Right atrium auricular region (tissue), 2 donors: Measurements from ENCODE around the gene DCC. TPM values are rescaled to one million over a fixed set of nuclear protein-coding genes. Genes with fewer than 3 reads are reported as not detected.
A peak's percentile ranks its signal among the peaks of the same experiment; 100 is the strongest.

Source experiments
- DNase-seq: peaks from one replicate; pipeline ENCODE4 v3.0.0-alpha.2; 2019; ENCODE audit warnings: low spot score
- H3K27ac ChIP-seq, 2 donors: fragments of 200-600 bp; sonication (generic); 1 replicate in 1 of 2; 2 replicates in 1 of 2; pipeline ENCODE4 v1.5.1; 2016 to 2019
- H3K27me3 ChIP-seq, 2 donors: fragments of 200-600 bp; sonication (generic); one replicate each; pipeline versions ENCODE4 v1.5.1 to v1.6.0; 2017 to 2019
- H3K36me3 ChIP-seq: fragments of 200-600 bp; sonication (generic); one replicate; pipeline ENCODE4 v1.5.1; 2016
- H3K4me1 ChIP-seq, 2 donors: fragments of 200-600 bp; sonication (generic); one replicate each; pipeline versions ENCODE4 v1.5.1 to v1.6.0; 2017 to 2019
- H3K4me3 ChIP-seq, 2 donors: fragments of 200-600 bp; sonication (generic); 1 replicate in 1 of 2; 2 replicates in 1 of 2; pipeline ENCODE4 v1.5.1; 2017 to 2019; ENCODE audit warnings: mild to moderate bottlenecking in 1 of 2, moderate library complexity in 1 of 2
- H3K9me3 ChIP-seq, 2 donors: fragments of 200-600 bp; sonication (generic); one replicate each; pipeline ENCODE4 v1.5.1; 2019
- total RNA-seq, 2 donors: library from RNA; depleted of rRNA; stranded (reverse); fragments of >200 nt; gene quantifications; one replicate each; pipeline ENCODE4 v1.1.0, GENCODE V29; 2016
- TF ChIP-seq, protein P1 (sequence below), 2 donors: fragments of 200-600 bp; sonication (generic); IDR thresholded peaks; one replicate each; pipeline ENCODE4 v1.5.1; 2019; ENCODE audit warnings: antibody characterized with exemption in 2 of 2

Gene DCC
- total RNA-seq, 2 donors from 2014 or later: not detected

DNA sequence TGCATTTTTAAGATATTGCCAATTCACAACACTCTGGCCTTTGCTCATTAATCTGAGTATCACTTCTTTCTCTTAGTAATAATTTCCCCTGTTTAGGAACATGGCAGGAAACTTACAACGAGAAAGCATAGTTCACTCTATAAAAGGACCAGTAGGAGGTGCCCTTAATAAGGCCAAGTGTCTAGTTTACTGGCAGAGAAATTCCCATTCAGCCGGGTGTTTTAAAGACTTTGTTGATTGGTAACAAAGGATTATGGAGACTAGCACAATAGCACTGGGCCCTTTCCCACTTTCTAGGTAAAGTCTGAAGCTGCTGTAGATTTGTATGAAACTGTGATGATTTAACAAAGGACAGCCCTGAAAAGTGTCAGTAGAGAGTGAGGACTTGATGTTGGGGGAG lies 3.1 kb downstream of the DCC start:
- no peaks in the 10 kb centered on the region for H3K9me3 ChIP-seq
- TF ChIP-seq, protein P1, sequence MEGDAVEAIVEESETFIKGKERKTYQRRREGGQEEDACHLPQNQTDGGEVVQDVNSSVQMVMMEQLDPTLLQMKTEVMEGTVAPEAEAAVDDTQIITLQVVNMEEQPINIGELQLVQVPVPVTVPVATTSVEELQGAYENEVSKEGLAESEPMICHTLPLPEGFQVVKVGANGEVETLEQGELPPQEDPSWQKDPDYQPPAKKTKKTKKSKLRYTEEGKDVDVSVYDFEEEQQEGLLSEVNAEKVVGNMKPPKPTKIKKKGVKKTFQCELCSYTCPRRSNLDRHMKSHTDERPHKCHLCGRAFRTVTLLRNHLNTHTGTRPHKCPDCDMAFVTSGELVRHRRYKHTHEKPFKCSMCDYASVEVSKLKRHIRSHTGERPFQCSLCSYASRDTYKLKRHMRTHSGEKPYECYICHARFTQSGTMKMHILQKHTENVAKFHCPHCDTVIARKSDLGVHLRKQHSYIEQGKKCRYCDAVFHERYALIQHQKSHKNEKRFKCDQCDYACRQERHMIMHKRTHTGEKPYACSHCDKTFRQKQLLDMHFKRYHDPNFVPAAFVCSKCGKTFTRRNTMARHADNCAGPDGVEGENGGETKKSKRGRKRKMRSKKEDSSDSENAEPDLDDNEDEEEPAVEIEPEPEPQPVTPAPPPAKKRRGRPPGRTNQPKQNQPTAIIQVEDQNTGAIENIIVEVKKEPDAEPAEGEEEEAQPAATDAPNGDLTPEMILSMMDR (IDR thresholded peaks at IDR 0.05): no peak
- peaks cover 0 to 10% of the 10 kb centered on the region in 2 donors for H3K27me3 ChIP-seq
- no peak for DNase-seq
- no peak overlapping the region for H3K4me3 ChIP-seq
- no peak overlapping the region for H3K27ac ChIP-seq
- peaks cover 0 to 16% of the 10 kb centered on the region in 2 donors for H3K4me1 ChIP-seq
- no peaks in the 10 kb centered on the region for H3K36me3 ChIP-seq

DNA sequence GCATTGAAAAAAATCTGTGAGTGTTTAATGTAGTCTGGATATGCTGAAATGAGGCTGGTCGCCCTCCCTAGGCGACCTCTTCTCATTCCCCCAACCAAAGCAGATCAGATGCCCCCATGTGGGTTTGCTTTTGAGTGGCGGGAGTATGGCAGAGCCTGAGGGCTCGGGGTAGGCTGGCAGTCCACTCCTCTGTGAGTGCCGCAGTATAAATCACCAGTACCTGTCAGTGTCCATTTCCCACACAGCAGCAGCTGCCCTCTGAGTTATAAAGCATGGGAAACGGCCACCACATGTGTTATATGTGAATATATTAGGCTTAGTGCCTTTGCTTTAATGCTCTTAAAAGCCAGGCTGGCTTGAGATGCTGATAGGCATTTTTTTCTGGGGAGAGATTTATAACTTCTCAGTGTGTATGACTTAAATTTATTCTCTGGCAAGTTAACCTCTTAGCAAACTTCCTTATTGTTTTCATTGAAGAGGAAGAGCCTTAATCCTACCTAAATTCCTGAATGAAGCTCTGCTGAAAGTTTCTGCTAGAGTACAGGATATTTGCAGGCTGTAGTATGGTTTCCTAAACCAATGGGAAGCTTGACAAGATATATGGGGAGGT lies 3.8 kb downstream of the DCC start:
- Histone ChIP-seq H3K36me3 (no peaks in the 10 kb centered on the region), H3K27ac (no peak overlapping the region), H3K4me3 (no peak overlapping the region), H3K4me1 (peaks cover 0 to 16% of the 10 kb centered on the region in 2 donors), H3K27me3 (peaks cover 0 to 10% of the 10 kb centered on the region in 2 donors), H3K9me3 (no peaks in the 10 kb centered on the region)
- TF ChIP-seq, protein P1 (IDR thresholded peaks at IDR 0.05): no peak
- DNase-seq: no peak

DNA sequence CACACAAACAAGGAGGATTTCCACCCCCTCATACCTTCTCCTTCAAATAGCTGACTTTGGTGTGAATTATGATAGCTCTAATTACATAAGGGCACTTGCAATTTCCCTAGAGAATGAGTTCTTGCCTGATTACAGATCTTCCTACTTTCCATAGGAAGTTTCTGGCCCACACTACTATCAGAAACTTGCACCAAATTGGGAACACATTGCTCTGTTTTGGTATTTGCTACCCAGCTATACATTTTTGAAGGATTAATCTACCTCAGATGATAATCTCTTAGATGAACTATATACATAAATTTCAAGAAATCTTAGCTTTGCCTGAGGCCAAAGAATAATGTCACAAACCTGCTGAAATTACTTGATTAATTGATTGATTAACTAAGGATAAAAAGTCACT lies 4.9 kb downstream of the DCC start:
- DNase-seq: no peak
- Histone ChIP-seq H3K27me3 (peaks cover 0 to 10% of the 10 kb centered on the region in 2 donors), H3K9me3 (no peaks in the 10 kb centered on the region), H3K4me1 (peaks cover 0 to 13% of the 10 kb centered on the region in 2 donors), H3K4me3 (no peak overlapping the region), H3K36me3 (no peaks in the 10 kb centered on the region), H3K27ac (no peak overlapping the region)
- TF ChIP-seq, protein P1 (IDR thresholded peaks at IDR 0.05): no peak

DNA sequence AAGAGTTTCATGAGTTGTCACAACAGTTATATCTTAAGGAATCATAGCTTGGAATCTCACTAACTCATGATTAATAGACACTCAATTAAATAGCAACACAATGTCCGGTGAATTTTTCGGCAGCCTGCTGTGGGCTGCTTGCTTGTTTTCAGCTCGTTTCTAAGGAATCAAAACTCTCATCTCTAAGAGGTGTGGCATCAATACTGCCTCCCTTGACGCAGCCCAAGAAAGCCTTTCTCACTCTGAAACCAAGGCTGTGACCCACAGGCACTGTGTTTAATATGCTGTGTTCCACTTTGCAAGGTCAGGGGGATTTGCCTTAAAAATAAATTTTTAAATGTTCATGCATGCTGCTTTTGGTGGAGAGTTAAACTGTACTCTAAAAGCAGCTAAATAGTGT lies 5.4 kb downstream of the DCC start:
- TF ChIP-seq, protein P1 (IDR thresholded peaks at IDR 0.05): no peak
- no peak overlapping the region for H3K4me3 ChIP-seq
- peaks cover 0 to 6% of the 10 kb centered on the region in 2 donors for H3K27me3 ChIP-seq
- H3K36me3 ChIP-seq: no peaks in the 10 kb centered on the region
- peaks cover 0 to 7% of the 10 kb centered on the region in 2 donors for H3K4me1 ChIP-seq
- no peaks in the 10 kb centered on the region for H3K9me3 ChIP-seq
- DNase-seq: no peak
- no peak overlapping the region for H3K27ac ChIP-seq

DNA sequence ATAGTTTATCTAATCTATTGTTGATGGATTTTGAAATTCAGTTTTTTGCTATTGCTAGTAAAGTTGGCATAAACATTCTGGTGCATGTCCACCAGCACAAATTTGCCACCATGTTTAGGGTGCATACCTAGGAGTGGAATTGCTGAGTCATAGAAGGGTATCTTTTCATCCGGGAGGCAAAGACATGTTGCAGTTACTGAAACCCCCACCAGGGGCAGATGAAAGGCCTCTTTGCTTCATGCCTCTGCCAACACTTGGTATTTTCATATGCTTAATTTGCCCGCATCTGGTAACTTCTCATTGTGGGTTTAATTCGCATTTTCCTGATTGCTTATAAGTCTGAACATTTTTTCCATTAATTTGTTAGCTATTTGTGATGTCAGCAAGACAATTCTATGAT lies 8.2 kb downstream of the DCC start:
- TF ChIP-seq, protein P1 (IDR thresholded peaks at IDR 0.05): peak in 1 of 2 donors; percentile 13
- Histone ChIP-seq H3K4me3 (no peak overlapping the region), H3K9me3 (no peaks in the 10 kb centered on the region), H3K4me1 (no peaks in the 10 kb centered on the region), H3K27me3 (no peaks in the 10 kb centered on the region), H3K27ac (no peak overlapping the region), H3K36me3 (no peaks in the 10 kb centered on the region)
- no peak for DNase-seq

DNA sequence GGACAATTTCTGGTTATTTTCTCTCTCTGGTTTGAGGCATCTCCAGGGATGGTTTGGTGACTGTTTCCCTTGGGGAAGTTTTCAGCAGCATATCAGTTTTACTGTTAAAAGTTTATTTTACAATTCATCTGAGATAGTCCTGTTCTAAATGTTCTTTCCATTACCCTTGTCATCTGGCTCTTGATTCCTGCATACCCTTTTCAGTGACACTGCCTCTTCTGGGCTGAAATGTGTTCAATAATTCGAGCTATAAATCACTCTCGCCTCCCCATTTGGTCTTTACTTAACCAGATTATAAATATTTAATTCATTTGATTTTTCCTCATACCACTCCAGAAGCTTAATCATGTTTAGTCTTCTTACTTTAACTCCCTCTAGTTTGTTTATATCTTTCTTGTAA lies 9.5 kb downstream of the DCC start:
- Histone ChIP-seq H3K27ac (no peak overlapping the region), H3K4me3 (no peak overlapping the region)
- no peak for DNase-seq

More for the DNA sequence above, 9.5 kb downstream of the DCC start:
- no peaks in the 10 kb centered on the region for H3K9me3 ChIP-seq
- no peaks in the 10 kb centered on the region for H3K27me3 ChIP-seq
- no peaks in the 10 kb centered on the region for H3K36me3 ChIP-seq
- H3K4me1 ChIP-seq: no peaks in the 10 kb centered on the region
- TF ChIP-seq, protein P1 (IDR thresholded peaks at IDR 0.05): no peak
